Stimulated activated CD4-positive, alpha-beta T cell treated with anti-CD3 and anti-CD28 coated beads, TNF-alpha, amount 100 ng/mL, for 1 hour (primary cell): Measurements from ENCODE around the gene DLK1.

Experiments
- DNase-seq, 3 donors: peaks; one replicate each; pipeline ENCODE4 v3.0.0-alpha.2; 2020; ENCODE audit warnings: low read depth in 3 of 3, low spot score in 1 of 3

The DLK1 gene

DNA sequence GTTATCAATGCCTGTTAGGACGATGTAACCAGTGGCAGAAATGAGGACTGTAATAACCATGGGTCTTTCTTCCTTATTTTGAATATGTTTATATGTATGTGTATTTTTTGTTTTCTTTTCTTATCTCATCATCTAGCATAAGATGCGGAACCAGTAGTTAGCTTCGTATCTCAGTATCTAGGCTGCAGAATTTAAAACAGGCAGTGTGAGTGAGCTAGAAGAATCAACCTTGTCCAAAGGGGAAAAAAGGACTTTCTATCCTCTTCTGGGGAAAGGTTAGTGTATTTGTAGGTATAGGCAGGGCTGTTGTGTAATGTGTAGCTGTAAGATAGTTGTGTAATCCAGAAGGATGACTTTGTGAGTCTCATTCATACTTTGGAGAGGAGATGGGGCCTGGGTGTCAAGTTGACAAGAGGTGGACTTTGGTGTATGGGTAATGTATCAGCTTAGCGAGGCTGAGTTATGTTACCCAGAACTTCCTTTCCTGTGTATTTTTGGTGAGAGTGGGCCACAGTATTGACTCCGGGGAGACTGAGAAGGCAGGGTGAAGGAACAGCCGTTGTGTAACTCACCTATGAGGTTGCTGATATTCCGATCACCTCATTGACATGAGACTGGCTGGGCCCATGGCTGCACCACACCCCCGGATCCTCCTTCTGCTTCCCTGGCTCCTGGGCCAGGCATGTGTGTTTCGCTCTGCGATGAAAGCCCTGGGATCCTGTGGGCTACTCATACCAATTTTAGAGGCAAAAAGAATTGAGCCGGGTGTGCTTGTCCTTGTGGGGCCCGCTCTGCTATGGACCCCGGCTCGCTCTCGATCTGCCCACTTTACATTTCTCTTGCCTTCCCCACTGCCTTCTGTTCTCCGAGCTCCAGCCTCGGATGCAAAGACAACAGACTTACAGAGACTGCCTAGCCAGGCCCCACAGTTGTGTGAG is 24.3 kb downstream of the DLK1 start:
- no peak for DNase-seq

DNA sequence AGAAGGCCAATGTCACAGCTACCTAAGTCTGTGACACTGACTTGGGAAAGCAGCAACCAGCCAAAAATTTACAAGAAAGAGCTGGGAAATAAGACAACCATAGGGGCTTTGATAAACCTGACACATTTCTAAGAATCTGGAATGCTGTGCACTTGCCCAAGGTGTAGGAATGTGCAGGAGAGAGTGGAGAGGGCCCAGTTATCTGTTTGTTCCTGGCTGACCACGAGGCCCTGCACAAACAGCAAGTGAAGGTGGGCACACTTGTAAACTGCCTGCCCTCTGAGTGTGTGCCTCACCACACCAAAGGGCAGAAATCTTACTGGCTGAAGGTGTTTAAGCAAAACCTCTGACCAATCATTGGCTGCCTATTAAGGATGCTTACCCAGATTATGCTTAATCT is 27.3 kb downstream of the DLK1 start:
- no peak for DNase-seq

DNA sequence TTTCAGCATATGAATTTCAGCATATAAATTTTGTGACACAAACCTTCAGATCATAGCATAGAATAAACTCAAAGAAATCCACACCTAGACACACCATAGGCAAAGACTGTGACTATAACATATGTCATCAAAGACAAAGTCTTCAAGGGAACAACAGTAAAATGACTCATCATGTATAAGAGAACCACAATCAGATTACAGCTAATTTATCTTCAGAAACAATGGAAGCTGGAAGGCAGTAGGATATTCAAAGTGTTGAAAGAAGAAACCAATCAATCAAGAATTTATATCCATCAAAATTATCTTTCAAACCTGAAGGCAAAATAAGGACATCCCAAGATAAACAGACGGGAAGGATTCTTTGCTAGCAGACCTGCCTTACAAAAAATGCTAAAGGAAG is 29.0 kb downstream of the DLK1 start:
- DNase-seq = no peak

DNA sequence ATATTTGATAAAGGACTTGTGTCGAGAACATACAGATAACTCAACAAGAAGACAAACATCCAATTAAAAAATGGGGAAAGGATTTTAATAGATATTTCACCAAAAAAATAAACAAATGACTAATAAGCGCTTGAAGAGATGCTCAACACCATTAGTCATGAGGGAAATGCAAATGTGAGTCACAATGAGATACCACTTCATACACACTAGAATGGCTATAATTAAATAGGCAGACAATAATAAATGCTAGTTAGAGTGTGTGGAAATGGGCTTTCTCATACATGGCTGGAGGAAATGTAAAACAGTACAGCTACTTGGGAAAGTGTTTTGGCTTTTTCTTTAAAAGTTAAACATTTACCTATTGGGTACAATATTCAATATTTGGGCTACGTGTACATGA is 34.8 kb downstream of the DLK1 start:
- DNase-seq = no peak

DNA sequence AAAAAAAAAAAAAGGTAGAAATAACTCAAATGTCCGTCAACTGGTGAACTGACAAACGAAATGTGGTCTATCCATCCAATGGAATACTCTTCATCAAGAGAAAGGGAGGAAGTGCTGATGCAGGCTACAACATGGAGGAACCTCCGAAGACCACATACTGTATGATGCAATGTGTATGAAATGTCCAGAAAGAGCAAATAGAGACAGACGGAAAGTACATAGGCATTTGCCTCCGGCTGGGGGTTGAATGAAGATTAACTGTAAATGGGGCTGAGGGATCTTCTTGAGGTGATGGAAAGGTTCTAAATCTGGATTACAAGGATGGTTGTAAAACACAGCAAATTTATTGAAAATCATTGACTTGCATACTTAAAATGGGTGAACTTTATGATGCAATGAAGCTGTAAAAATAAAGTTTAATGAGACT is 35.4 kb downstream of the DLK1 start:
- DNase-seq = no peak

DNA sequence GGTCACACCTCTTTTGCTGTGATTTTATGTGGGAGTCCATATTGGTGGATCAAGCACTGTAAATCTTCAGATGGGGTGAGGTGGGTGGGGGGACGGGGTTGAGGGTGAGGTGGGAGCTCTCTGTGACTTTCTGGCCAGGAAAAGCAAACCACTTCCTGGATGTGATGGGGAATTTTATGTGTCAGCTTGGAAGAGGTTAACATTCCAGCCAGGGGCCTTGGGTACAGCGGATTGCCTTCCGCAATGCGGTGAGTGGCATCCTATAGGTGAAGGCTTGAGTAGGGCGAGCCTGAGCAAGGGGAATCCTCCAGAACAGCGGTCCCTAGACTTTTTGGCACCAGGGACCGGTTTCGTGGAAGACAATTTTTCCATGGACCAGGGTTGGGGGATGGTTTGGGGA is 36.2 kb downstream of the DLK1 start:
- no peak for DNase-seq

DNA sequence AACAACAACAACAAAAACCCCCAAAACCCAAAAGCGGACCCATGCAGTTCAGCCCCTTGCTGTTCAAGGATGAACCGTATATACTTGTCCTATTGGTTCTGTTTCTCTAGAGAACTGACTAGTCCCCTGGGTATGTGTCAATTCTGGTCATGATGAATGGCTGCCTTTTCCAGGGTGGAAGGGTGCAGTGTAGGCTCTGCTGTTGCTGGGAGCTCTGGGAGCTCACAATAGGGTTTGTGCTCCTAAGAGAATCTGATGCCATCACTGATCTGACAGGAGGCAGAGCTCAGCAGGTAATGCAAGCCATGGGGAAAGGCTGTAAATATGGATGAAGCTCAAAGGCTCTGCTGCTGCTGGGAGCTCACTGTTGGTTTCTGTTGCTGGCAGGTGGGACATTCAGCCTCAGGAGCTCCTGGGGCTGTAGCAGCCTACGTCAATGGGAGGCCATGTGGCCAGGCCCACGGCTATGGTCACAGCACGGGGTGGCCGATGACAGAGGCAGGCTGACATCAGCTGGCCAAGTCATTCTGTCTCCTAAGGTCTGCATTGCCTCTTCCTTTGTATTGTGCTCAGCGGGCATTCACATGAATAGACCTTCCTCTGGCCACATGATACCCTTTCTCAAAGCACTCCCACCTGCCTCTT is 37.9 kb downstream of the DLK1 start:
- DNase-seq = no peak

DNA sequence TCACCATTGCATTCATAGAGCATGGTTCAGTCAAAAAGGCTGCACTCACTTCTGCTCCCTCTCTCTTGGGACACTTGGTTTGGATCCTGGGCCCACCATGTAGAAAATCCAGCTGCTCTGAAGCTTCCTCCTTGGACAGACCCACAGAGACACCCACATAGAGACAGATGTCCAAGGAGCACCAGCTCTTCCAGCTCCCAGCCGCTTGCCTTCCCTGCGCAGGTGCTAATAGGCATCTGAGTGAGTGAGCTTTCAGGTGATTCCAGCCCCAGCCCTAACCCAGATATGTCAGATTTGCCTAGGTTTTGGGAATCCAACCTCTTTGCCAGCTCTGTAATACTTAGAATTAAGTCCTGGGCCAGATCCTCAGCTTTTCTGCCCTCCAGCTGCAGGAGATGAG is 38.6 kb downstream of the DLK1 start:
- DNase-seq = no peak

DNA sequence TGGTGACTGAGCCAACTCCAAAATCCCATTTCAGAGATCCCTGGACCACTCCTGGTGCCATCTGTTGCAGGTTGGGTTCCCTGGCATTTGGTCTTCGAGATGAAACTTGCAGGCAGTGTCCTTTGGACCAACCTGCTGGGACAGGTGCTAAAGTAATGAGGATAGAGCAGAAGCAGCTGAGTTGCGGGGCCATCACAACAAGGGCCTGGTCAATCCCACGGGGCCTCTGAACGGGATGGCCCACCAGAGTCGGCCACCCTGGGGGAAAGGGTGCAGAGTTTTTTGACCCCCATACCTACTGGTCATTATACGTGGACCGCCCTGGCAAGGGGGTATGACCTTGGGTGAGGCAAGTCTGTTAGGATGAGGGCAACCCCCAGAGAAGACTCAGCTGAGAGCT is 39.3 kb downstream of the DLK1 start:
- no peak for DNase-seq

DNA sequence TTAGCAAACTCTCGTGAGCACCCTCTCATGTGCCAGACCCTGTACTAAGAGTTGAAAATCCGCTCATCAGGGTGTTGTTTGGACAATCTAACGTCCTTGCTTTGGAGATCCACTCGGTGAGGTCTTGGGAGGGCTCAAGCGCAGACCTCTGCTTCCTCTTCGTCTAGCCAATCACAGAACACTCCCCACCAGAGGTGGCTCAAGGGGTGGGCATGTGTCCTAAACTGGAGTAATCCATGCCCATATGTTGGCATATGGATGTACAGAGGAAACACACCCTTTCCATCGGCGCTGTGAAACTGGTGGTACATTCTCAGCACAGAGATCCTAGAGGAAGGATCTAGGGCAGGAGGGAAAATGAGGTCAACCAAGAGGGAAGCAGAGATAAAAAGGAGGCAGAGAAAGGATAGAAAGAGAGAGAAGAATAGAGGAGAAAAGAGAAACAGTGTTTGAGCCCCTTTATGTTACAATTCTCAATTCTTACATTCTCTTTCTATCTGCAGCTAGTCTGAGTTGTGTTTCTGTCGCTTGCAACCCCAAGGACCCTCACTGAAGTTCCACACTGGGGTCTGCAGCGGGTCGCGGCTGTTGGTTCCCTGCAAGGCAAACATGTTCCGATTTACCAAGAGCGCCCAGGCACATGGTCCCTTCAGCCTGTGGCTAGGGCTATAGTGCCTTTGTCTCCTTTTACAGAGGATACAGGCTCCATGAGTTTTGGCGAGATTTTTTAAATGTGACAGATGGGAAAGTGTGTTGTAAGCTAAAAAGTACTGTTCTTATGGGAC is 40.5 kb downstream of the DLK1 start:
- no peak for DNase-seq

DNA sequence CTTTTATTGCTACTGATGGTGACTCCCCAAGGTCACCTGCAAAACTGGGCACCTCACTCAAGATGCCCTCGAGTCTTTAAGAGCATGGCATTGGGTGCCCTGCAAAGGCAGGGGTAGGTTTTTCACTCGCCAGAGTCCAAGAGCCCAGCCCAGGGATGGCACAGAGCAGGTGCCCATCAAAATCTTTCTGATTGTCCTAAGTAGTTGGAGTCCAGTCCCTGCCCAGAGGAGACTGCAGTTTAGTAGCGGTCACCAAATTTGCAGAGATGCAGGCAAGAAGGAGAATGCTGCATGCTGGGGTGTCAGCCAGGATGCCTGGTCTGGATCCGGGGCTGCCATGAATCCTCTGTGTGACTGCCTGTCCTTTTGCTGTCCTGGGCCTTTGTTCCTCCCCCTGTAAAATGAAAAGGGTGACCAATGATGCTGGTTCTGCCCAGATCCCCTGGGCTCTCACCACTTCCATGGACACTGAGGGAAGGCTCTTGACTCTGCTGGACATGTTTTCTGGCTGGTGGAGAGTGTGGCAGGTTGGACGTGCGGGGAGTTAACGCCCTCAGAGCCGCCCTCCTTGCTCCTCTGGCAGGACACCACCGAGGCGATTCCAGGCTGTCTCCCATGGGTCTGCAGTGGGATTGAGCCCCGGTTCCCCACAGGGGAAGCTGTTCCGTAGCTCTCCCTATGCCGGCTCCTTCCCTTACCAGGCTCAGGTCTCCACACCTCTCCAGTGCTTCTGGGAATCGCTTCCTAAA is 41.3 kb downstream of the DLK1 start:
- DNase-seq = no peak

DNA sequence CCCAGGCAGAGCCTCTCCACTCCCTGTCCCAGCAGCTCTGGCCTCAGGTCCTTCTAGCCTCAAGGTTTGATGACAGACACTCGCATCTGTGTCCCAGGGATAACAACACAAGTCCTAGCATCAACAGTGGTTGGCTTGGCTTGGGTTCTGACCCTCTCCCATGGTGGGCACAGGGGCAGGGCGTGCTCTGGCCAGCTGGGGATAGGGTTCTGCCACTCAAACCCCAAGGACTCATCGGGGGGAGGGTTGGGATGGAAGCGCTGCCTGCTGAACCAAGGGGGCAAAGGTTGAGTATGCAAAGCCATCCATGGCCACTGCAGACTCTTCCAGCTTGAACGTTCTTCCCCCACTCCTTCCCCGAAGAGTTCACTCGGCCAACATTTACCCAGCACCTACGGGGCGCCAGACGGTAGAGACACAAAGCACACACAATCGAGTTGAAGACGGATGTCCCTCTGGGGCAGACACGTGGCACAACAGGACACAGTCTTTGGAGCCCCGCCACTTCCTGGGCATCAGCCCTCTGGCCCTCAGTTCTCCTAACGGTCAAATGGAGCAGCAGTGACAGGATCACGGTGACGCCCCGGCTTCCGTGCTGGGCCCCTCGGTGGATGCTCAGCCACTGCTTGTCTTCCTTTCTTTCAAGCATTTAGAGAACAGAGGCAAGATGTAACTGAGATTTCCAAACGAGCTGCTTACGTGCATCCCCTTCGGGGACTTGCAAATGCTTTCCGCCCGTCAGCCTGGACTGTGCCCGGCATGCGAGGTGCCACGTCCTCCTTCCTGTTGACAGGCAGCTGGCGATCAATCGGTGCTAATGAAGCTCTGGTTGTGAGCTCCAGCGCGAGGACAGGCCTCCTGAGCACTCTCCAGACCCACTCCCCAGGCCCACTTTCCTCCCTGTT is 42.6 kb downstream of the DLK1 start:
- no peak for DNase-seq

DNA sequence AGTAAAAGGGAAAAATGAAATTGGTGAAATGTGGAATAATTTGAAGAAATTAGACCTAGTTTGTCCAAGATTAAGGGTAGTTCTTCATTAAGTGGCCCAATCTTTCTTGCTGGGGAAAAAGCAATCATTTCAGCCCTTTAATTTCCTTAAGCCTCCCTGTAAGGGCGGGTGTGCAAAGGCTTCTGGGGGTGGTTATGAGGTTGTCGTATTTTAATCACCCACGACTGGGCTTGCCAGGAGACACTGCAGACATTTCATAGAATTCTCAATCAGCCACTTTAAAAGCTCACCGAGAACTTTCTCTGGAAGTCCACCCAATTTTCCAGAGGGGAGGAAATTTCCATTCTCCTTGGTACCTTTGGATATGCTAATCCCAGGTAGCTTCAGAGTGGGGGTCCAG is 43.4 kb downstream of the DLK1 start:
- DNase-seq = no peak

DNA sequence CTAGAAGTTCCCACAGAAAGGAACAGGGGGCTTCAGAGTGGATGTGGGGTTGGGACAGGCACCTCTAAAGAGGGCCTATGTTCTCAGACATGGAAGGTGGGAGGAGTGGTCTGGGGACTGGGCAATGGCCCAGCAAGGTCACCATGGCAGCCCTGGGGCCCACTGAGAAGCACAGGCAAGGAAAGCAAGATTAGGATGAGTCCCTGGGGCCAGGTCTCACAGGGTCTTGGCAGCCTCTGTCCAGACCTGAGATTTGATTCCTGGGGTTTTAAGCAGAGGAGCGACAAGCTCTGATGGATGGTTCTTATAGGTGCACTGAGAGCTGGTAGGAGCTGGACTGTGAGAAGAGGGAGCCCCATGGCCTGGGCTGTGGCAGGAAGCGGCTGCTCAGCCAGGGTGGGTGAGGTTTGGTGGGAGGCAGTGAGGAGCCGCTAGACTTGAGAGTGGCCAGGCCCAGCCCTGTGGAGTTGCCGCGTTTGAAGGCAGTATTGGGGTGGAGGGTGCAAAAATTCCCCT is 44.0 kb downstream of the DLK1 start:
- DNase-seq = no peak

DNA sequence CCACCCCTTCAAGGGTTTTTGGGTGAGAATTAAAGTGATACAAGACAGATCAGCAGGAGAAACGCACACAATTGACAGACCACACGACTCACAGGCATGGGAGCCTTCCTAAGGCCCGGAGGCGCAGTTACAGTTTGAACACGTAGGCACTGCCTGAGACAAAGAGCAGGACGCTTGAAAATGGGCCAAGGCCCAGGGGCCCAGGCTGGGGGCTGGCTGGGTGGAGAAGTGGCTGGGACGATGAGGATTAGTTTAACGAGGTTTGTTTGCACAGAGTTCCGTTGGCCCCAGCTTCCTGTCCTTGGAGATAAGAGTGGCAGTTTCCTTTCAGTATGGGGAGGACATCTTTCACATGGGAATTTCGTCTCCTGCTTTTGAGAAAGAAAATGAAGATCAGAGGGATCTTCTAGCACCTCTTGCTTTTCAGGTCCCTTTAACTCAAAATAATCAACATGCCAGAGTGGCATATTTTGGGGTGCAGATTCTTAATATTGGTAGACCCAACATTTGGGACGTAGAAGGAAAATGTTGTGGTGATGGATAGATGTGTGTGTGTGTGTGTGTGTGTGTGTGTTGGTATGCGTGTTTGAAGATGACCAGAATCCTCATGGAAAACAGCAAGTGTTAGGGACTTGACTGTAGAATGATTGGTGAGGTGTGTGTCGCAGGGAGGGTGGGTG is 44.6 kb downstream of the DLK1 start:
- no peak for DNase-seq

DNA sequence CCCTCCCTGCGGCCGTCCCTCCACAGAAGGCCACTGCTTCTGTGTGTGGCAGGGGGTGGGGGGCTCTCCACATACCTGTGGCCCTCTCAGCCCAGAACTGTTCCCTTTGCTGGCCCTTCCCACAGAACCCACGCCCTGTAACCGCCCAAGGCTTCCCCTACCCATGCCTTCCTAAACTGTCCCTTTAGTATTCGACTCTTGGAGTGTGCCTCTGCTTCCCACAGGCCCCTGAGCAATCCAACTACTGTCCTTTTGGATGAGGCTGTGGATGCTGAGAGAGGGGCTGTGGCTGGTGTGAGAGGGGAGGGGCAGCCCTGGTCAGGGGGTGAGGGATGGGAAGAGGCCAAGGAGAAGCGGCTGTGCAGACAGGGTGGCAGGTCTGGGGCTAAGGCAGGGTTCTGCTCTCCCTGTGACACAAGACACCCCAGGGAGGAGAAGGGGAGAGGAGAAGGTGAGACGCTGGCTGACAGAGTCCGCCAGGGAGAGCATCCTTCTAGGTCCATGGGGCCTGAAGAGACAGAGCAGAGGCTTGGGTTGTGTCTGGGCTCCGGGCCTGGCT is 46.0 kb downstream of the DLK1 start:
- no peak for DNase-seq

DNA sequence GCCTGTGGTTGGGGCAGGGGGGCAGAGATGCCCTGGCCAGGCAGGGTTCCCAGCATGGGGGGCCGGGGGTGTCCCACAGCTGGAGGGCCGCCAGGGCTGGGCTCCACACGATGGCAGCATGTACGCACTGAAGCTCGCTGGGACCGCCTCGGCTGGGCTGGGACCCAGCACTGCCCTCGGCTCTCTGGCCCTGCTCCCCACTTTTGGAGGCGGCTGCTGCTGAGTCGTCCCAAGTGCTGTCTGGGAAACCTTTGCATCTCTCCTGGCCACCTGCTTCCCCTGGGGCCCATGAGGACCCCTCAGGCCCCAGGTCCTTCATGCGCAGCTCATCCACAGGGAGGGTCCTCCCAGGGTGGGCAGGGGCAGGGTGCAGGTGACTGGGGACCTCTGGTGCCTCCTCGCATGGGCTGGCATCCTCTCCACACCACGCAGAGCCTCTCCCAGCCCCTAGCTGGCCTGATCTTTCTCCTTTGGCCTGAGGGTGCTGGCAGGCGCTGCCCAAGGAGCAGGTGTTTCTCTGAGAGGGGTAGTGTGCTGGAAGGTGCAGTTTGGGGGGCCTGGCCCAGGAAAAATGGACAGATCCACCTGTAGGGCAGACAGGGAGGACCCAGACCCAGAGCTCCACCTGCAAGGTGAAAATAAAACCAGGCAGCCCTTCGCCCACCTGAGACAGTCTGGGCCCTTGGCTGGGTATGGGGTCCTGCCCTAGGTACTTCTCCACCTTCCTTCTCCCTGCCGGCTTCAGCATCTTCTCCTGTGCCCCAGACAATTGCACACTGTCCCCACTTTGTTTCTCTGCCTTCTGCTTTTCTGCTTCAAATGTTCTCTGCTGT is 46.9 kb downstream of the DLK1 start:
- DNase-seq = no peak

DNA sequence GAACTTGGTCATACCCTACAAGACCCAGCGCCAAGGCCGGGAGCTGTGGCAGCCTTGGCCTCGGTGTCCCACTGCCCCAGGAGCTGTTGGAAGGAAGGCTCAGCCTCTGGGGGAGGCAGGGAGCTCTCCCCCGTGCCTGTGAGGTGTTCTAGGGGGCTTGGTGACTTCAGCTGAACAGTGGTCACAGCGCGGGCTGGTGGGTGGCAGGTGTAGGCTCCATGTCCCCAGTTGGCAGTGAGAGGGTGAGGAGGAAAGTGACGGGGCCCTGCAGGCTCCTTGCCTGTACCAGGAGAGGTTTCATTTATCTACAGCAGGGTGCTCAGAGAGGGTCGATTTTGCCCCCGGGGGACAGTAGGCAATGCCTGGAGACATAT is 47.5 kb downstream of the DLK1 start:
- no peak for DNase-seq
